ENCODE measurements around the gene VCL.

- TF ChIP-seq TARDBP (IDR thresholded peaks at IDR 0.05) (no peak), ARNT (IDR thresholded peaks at IDR 0.05) (no peak), SUZ12 (IDR thresholded peaks at IDR 0.05) (no peak), PKNOX1 (IDR thresholded peaks at IDR 0.05) (no peak), FOXA1 (IDR thresholded peaks at IDR 0.05) (no peak), CTBP1 (IDR thresholded peaks at IDR 0.05; ENCODE audit: borderline replicate concordance) (no peak), ELF4 (IDR thresholded peaks at IDR 0.05) (no peak), BHLHE40 (IDR thresholded peaks at IDR 0.05; ENCODE audit: borderline replicate concordance) (no peak), FOXM1 (IDR thresholded peaks at IDR 0.05; ENCODE audit: borderline replicate concordance) (no peak), NFRKB (IDR thresholded peaks at IDR 0.05) (no peak), FOXK2 (IDR thresholded peaks at IDR 0.05) (no peak), SP1 (IDR thresholded peaks at IDR 0.05) (no peak), HDGF (IDR thresholded peaks at IDR 0.05; ENCODE audit: borderline replicate concordance) (no peak), L3MBTL2 (conservative IDR thresholded peaks at IDR 0.05) (no peak)
Observed at GRCh38 chr10:74078037-74078436, 80.1 kb downstream of the VCL start.

Data from HEK293T (cell line).